ENCODE data around the gene MAPKAPK3.

The MAPKAPK3 gene

GRCh38 chr3:50599716-50600118 is 17.2 kb upstream of the MAPKAPK3 start:
- TF ChIP-seq EZH2phosphoT487 (IDR thresholded peaks at IDR 0.05; ENCODE audit: borderline replicate concordance, low read length): no peak
- TF ChIP-seq CTCF (IDR thresholded peaks at IDR 0.05; ENCODE audit: low read depth, low read length, poor library complexity, severe bottlenecking): no peak
- Histone ChIP-seq H3K27me3 (ENCODE audit: control insufficient read depth, low read length) (peaks cover 11% of the 10 kb centered on the region; the same call in 1 of the 2 replicates), H3K4me1 (ENCODE audit: control insufficient read depth, low read length) (no peaks in the 10 kb centered on the region), H3F3A (ENCODE audit: control insufficient read depth, insufficient read depth) (no peaks in the 10 kb centered on the region), H3K36me3 (ENCODE audit: control insufficient read depth, low read length) (no peaks in the 10 kb centered on the region), H3K27ac (ENCODE audit: low read depth, low read length) (no peak overlapping the region), H3K4me3 (ENCODE audit: low read length) (no peak overlapping the region), H3K4me2 (ENCODE audit: low read length) (no peak overlapping the region), H3K79me2 (ENCODE audit: control insufficient read depth, low read length) (no peaks in the 10 kb centered on the region), H3K9me3 (ENCODE audit: control insufficient read depth, insufficient read depth, low read length) (no peaks in the 10 kb centered on the region), H3K9me2 (replicated peaks; ENCODE audit: control insufficient read depth, low read length) (no peaks in the 10 kb centered on the region), H4K20me1 (ENCODE audit: control insufficient read depth, insufficient read depth, low read depth, low read length) (no peaks in the 10 kb centered on the region)

GRCh38 chr3:50600141-50600753 is 16.7 kb upstream of the MAPKAPK3 start:
- no peak for TF ChIP-seq CTCF (IDR thresholded peaks at IDR 0.05; ENCODE audit: low read depth, low read length, poor library complexity, severe bottlenecking)
- no peak for TF ChIP-seq EZH2phosphoT487 (IDR thresholded peaks at IDR 0.05; ENCODE audit: borderline replicate concordance, low read length)
- Histone ChIP-seq H3K9me3 (ENCODE audit: control insufficient read depth, insufficient read depth, low read length) (no peaks in the 10 kb centered on the region), H3K4me1 (ENCODE audit: control insufficient read depth, low read length) (no peaks in the 10 kb centered on the region), H3K36me3 (ENCODE audit: control insufficient read depth, low read length) (no peaks in the 10 kb centered on the region), H3K79me2 (ENCODE audit: control insufficient read depth, low read length) (no peaks in the 10 kb centered on the region), H3K4me2 (ENCODE audit: low read length) (no peak overlapping the region), H3F3A (ENCODE audit: control insufficient read depth, insufficient read depth) (no peaks in the 10 kb centered on the region), H3K27ac (ENCODE audit: low read depth, low read length) (no peak overlapping the region), H3K9me2 (replicated peaks; ENCODE audit: control insufficient read depth, low read length) (no peaks in the 10 kb centered on the region), H4K20me1 (ENCODE audit: control insufficient read depth, insufficient read depth, low read depth, low read length) (no peaks in the 10 kb centered on the region), H3K27me3 (ENCODE audit: control insufficient read depth, low read length) (peaks cover 16% of the 10 kb centered on the region; the same call in 1 of the 2 replicates), H3K4me3 (ENCODE audit: low read length) (no peak overlapping the region)

GRCh38 chr3:50600841-50601591 is 15.9 kb upstream of the MAPKAPK3 start:
- no peaks in the 10 kb centered on the region for H3K4me1 ChIP-seq (ENCODE audit: control insufficient read depth, low read length)
- H3K4me2 ChIP-seq (ENCODE audit: low read length): no peak overlapping the region
- TF ChIP-seq CTCF (IDR thresholded peaks at IDR 0.05; ENCODE audit: low read depth, low read length, poor library complexity, severe bottlenecking) (no peak), EZH2phosphoT487 (IDR thresholded peaks at IDR 0.05; ENCODE audit: borderline replicate concordance, low read length) (no peak)
- no peaks in the 10 kb centered on the region for H3K9me2 ChIP-seq (replicated peaks; ENCODE audit: control insufficient read depth, low read length)
- no peaks in the 10 kb centered on the region for H3K9me3 ChIP-seq (ENCODE audit: control insufficient read depth, insufficient read depth, low read length)
- H3K4me3 ChIP-seq (ENCODE audit: low read length): no peak overlapping the region
- H3K27ac ChIP-seq (ENCODE audit: low read depth, low read length): no peak overlapping the region
- no peaks in the 10 kb centered on the region for H3F3A ChIP-seq (ENCODE audit: control insufficient read depth, insufficient read depth)
- no peaks in the 10 kb centered on the region for H3K36me3 ChIP-seq (ENCODE audit: control insufficient read depth, low read length)
- no peaks in the 10 kb centered on the region for H3K79me2 ChIP-seq (ENCODE audit: control insufficient read depth, low read length)
- H4K20me1 ChIP-seq (ENCODE audit: control insufficient read depth, insufficient read depth, low read depth, low read length): no peaks in the 10 kb centered on the region
- peaks cover 24% of the 10 kb centered on the region; the same call in 1 of the 2 replicates for H3K27me3 ChIP-seq (ENCODE audit: control insufficient read depth, low read length)

Data from DOHH2 (cell line).